Measurements from ENCODE around the gene CCR1.

Gene CCR1

GRCh38 chr3:46242120-46242519 is 34.0 kb upstream of the CCR1 start, which contains the start of gene CCR3:
Gene CCR3 (plus strand): TSS chr3:46242460. CDS start chr3:46265159, 22,699 bp downstream.
- H3K79me2 ChIP-seq (ENCODE audit: insufficient read depth, low read depth) = no peaks in the 10 kb centered on the region
- no peak within 1 kb of the TSS for H3K4me2 ChIP-seq
- H4K20me1 ChIP-seq (ENCODE audit: insufficient read depth) = no peaks in the 10 kb centered on the region
- no peak for TF ChIP-seq CTCF (conservative IDR thresholded peaks at IDR 0.05; ENCODE audit: low read depth, low read length)
- no peak within 1 kb of the TSS for H2AFZ ChIP-seq (ENCODE audit: low read depth)
- H3K9ac ChIP-seq = no peak within 1 kb of the TSS
- no peaks in the 10 kb centered on the region for H3K27me3 ChIP-seq (ENCODE audit: insufficient read depth, low read depth)
- H3K36me3 ChIP-seq (ENCODE audit: insufficient read depth) = no peaks in the 10 kb centered on the region
- no peak within 1 kb of the TSS for H3K27ac ChIP-seq
- no peak within 1 kb of the TSS for H3K4me3 ChIP-seq (IDR thresholded peaks at IDR 0.05; ENCODE audit: insufficient read depth, low read depth, low read length)
- peaks cover 11% of the 10 kb centered on the region for H3K4me1 ChIP-seq (ENCODE audit: low read depth, poor library complexity, severe bottlenecking)

GRCh38 chr3:46239952-46240351 is 31.8 kb upstream of the CCR1 start:
- Histone ChIP-seq H3K36me3 (ENCODE audit: insufficient read depth) (no peaks in the 10 kb centered on the region), H3K9ac (no peak overlapping the region)

GRCh38 chr3:46239301-46239938 is 31.3 kb upstream of the CCR1 start:
- H3K4me2 ChIP-seq = no peak overlapping the region
- no peak overlapping the region for H3K9ac ChIP-seq
- H3K36me3 ChIP-seq (ENCODE audit: insufficient read depth) = no peaks in the 10 kb centered on the region
- no peak overlapping the region for H3K4me3 ChIP-seq (IDR thresholded peaks at IDR 0.05; ENCODE audit: insufficient read depth, low read depth, low read length)
- peaks cover 3% of the 10 kb centered on the region for H3K4me1 ChIP-seq (ENCODE audit: low read depth, poor library complexity, severe bottlenecking)
- no peaks in the 10 kb centered on the region for H4K20me1 ChIP-seq (ENCODE audit: insufficient read depth)
- H2AFZ ChIP-seq (ENCODE audit: low read depth) = no peak overlapping the region
- no peak overlapping the region for H3K27ac ChIP-seq
- H3K79me2 ChIP-seq (ENCODE audit: insufficient read depth, low read depth) = no peaks in the 10 kb centered on the region
- TF ChIP-seq CTCF (conservative IDR thresholded peaks at IDR 0.05; ENCODE audit: low read depth, low read length) = no peak
- no peaks in the 10 kb centered on the region for H3K27me3 ChIP-seq (ENCODE audit: insufficient read depth, low read depth)

More at GRCh38 chr3:46239952-46240351, 31.8 kb upstream of the CCR1 start:
- Histone ChIP-seq H2AFZ (ENCODE audit: low read depth) (no peak overlapping the region), H3K27me3 (ENCODE audit: insufficient read depth, low read depth) (no peaks in the 10 kb centered on the region), H4K20me1 (ENCODE audit: insufficient read depth) (no peaks in the 10 kb centered on the region), H3K27ac (no peak overlapping the region), H3K4me2 (no peak overlapping the region), H3K4me1 (ENCODE audit: low read depth, poor library complexity, severe bottlenecking) (peaks cover 7% of the 10 kb centered on the region), H3K4me3 (IDR thresholded peaks at IDR 0.05; ENCODE audit: insufficient read depth, low read depth, low read length) (no peak overlapping the region), H3K79me2 (ENCODE audit: insufficient read depth, low read depth) (no peaks in the 10 kb centered on the region)
- TF ChIP-seq CTCF (conservative IDR thresholded peaks at IDR 0.05; ENCODE audit: low read depth, low read length) = no peak

GRCh38 chr3:46238386-46238785 is 30.3 kb upstream of the CCR1 start:
- H3K27me3 ChIP-seq (ENCODE audit: insufficient read depth, low read depth) = no peaks in the 10 kb centered on the region
- H3K4me2 ChIP-seq = no peak overlapping the region
- no peak for TF ChIP-seq CTCF (conservative IDR thresholded peaks at IDR 0.05; ENCODE audit: low read depth, low read length)

More at GRCh38 chr3:46238386-46238785, 30.3 kb upstream of the CCR1 start:
- H3K79me2 ChIP-seq (ENCODE audit: insufficient read depth, low read depth) = no peaks in the 10 kb centered on the region
- H3K36me3 ChIP-seq (ENCODE audit: insufficient read depth) = no peaks in the 10 kb centered on the region
- no peak overlapping the region for H3K4me3 ChIP-seq (IDR thresholded peaks at IDR 0.05; ENCODE audit: insufficient read depth, low read depth, low read length)
- no peaks in the 10 kb centered on the region for H4K20me1 ChIP-seq (ENCODE audit: insufficient read depth)
- no peak overlapping the region for H2AFZ ChIP-seq (ENCODE audit: low read depth)
- H3K9ac ChIP-seq = no peak overlapping the region
- no peak overlapping the region for H3K27ac ChIP-seq
- no peaks in the 10 kb centered on the region for H3K4me1 ChIP-seq (ENCODE audit: low read depth, poor library complexity, severe bottlenecking)
